ENCODE measurements around the gene TSN. TPM values are rescaled to one million over a fixed set of nuclear protein-coding genes. Genes with fewer than 3 reads are reported as not detected.

The TSN gene
- polyA plus RNA-seq, 1 donor (not counting 4 experiments of a cell fraction or from before 2014, with no cell fraction given), result 78.4 TPM

DNA sequence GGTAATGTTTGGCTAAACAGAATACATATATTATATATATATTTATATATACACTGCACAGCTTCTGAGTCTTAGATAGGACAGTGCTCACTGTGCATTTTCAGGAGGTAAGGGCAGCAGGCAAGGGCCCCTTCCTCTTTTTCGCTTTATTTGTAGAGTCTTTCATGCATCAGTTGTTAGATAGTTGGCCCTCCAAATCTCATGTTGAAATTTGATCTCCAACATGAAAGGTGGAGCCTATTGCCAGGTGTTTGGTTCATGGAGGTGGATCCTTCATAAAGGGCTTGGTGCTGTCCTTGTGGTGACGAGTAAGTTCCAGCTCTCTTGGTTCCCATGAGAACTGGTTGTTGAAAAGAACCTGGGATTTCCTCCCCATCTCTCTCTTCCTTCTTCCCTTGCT is 48.1 kb downstream of the TSN start:
- Histone ChIP-seq H3K9me3 (ENCODE audit: control insufficient read depth, low read depth, low read length) (no peaks in the 10 kb centered on the region), H2AFZ (ENCODE audit: control insufficient read depth, low read length) (no peak overlapping the region), H3K27ac (ENCODE audit: control insufficient read depth, insufficient read depth, low read length) (no peak overlapping the region), H3K36me3 (ENCODE audit: control insufficient read depth in 2 of 2, extremely low read depth in 1 of 2, insufficient read depth in 2 of 2, low read length in 2 of 2) (no peaks in the 10 kb centered on the region), H3K9ac (ENCODE audit: control insufficient read depth, extremely low read depth, insufficient read depth, low read length) (no peak overlapping the region), H3K79me2 (ENCODE audit: control insufficient read depth, insufficient read depth, low read length) (no peaks in the 10 kb centered on the region), H3K9me1 (ENCODE audit: control insufficient read depth, extremely low read depth, insufficient read depth, low read length) (no peaks in the 10 kb centered on the region), H3K4me2 (ENCODE audit: control insufficient read depth, extremely low read depth, insufficient read depth, low read depth, low read length) (no peak overlapping the region), H3K27me3 (ENCODE audit: control insufficient read depth, extremely low read depth, insufficient read depth, low read length) (no peaks in the 10 kb centered on the region), H3K4me3 (ENCODE audit: control insufficient read depth in 2 of 3, extremely low read depth in 1 of 3, insufficient read depth in 2 of 3, low read depth in 1 of 3, low read length in 3 of 3) (no peak overlapping the region), H4K20me1 (ENCODE audit: control insufficient read depth, extremely low read depth, insufficient read depth, low read length) (no peaks in the 10 kb centered on the region), H3K4me1 (ENCODE audit: control insufficient read depth, extremely low read depth, insufficient read depth, low read length) (no peaks in the 10 kb centered on the region)
- dilution Hi-C loops (cut with MboI; ENCODE audit: extremely low pct_ligation_motif_present, low sequenced_read_pairs), result no loop called here
- DNase-seq (ENCODE audit: low read depth, low spot score) (no peak), FAIRE-seq (no peak)
- TF ChIP-seq CTCF (optimal IDR thresholded peaks at IDR 0.05 in 1 of 3, IDR thresholded peaks at IDR 0.05 in 1 of 3, conservative IDR thresholded peaks at IDR 0.05 in 1 of 3; ENCODE audit: extremely low read depth in 1 of 3, insufficient read depth in 2 of 3, low read length in 3 of 3), result no peak
- TF ChIP-seq EZH2 (IDR thresholded peaks at IDR 0.05; ENCODE audit: low read length), result no peak

- H3K4me2 ChIP-seq (ENCODE audit: control insufficient read depth, extremely low read depth, insufficient read depth, low read depth, low read length), result no peak overlapping the region
- no peak overlapping the region for H3K27ac ChIP-seq (ENCODE audit: control insufficient read depth, insufficient read depth, low read length)
- dilution Hi-C loops (cut with MboI; ENCODE audit: extremely low pct_ligation_motif_present, low sequenced_read_pairs), result no loop called here
- no peaks in the 10 kb centered on the region for H3K9me1 ChIP-seq (ENCODE audit: control insufficient read depth, extremely low read depth, insufficient read depth, low read length)
- no peak overlapping the region for H3K9ac ChIP-seq (ENCODE audit: control insufficient read depth, extremely low read depth, insufficient read depth, low read length)
- H3K9me3 ChIP-seq (ENCODE audit: control insufficient read depth, low read depth, low read length), result no peaks in the 10 kb centered on the region
- no peaks in the 10 kb centered on the region for H3K79me2 ChIP-seq (ENCODE audit: control insufficient read depth, insufficient read depth, low read length)
- H3K27me3 ChIP-seq (ENCODE audit: control insufficient read depth, extremely low read depth, insufficient read depth, low read length), result no peaks in the 10 kb centered on the region
- no peaks in the 10 kb centered on the region for H3K36me3 ChIP-seq (ENCODE audit: control insufficient read depth in 2 of 2, extremely low read depth in 1 of 2, insufficient read depth in 2 of 2, low read length in 2 of 2)
- no peaks in the 10 kb centered on the region for H3K4me1 ChIP-seq (ENCODE audit: control insufficient read depth, extremely low read depth, insufficient read depth, low read length)
- H4K20me1 ChIP-seq (ENCODE audit: control insufficient read depth, extremely low read depth, insufficient read depth, low read length), result no peaks in the 10 kb centered on the region
- no peak for TF ChIP-seq CTCF (optimal IDR thresholded peaks at IDR 0.05 in 1 of 3, IDR thresholded peaks at IDR 0.05 in 1 of 3, conservative IDR thresholded peaks at IDR 0.05 in 1 of 3; ENCODE audit: extremely low read depth in 1 of 3, insufficient read depth in 2 of 3, low read length in 3 of 3)
- no peak for TF ChIP-seq EZH2 (IDR thresholded peaks at IDR 0.05; ENCODE audit: low read length)
- FAIRE-seq (no peak), DNase-seq (ENCODE audit: low read depth, low spot score) (no peak)
- H3K4me3 ChIP-seq (ENCODE audit: control insufficient read depth in 2 of 3, extremely low read depth in 1 of 3, insufficient read depth in 2 of 3, low read depth in 1 of 3, low read length in 3 of 3), result no peak overlapping the region
- no peak overlapping the region for H2AFZ ChIP-seq (ENCODE audit: control insufficient read depth, low read length)
These were observed 48.9 kb downstream of the TSN start for GRCh38 chr2:121804340-121804739.

All from keratinocyte (primary cell).